ENCODE measurements around the gene CENPM.

The CENPM gene

DNA sequence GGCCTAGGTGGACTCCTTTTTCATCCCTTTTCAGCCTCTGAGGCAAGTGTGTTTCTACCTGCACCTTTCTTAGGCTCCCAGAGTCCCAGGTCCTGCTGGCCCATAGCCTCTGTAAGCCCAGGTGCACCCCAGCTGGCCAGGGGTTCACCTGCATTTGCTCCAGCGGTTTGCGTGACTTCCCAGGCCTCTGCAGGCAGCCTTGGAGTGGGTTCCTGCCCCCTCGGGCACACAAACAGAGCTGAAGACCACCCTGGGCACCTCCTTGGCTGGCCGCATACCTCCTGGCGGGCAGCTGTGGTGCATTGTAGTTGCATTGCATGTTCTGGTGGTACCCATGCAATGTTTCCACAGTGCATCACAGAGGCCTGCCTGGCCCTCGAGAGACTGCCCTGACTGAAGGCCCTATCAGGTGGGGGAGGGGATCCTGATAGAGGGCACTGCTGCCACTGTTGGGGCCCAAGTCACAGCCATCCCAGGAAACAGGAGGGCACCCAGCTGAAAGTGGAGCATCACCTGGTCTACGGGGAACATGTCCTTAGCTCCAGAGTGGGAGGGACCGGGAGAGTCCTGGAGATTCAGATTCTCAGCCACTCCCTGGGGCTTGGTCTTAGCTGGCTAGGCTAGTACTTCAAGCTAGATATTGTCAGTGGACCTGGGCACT lies 46.2 kb downstream of the CENPM start:
- no peak overlapping the region for H3K4me3 ChIP-seq (ENCODE audit: low read depth in 1 of 2, low read length in 2 of 2)
- no peak overlapping the region for H3K27ac ChIP-seq (ENCODE audit: low read length)
- H3K36me3 ChIP-seq (ENCODE audit: control insufficient read depth in 1 of 2, insufficient read depth in 2 of 2, low read length in 2 of 2): peaks cover 48 to 93% of the 10 kb centered on the region in 2 donors
- no peaks in the 10 kb centered on the region for H3K27me3 ChIP-seq (ENCODE audit: low read depth, low read length)
- H3K9me3 ChIP-seq (ENCODE audit: control insufficient read depth in 1 of 2, low read length in 2 of 2): no peaks in the 10 kb centered on the region
- no peaks in the 10 kb centered on the region for H3K4me1 ChIP-seq (ENCODE audit: control insufficient read depth in 1 of 2, insufficient read depth in 2 of 2, low read length in 2 of 2)

DNA sequence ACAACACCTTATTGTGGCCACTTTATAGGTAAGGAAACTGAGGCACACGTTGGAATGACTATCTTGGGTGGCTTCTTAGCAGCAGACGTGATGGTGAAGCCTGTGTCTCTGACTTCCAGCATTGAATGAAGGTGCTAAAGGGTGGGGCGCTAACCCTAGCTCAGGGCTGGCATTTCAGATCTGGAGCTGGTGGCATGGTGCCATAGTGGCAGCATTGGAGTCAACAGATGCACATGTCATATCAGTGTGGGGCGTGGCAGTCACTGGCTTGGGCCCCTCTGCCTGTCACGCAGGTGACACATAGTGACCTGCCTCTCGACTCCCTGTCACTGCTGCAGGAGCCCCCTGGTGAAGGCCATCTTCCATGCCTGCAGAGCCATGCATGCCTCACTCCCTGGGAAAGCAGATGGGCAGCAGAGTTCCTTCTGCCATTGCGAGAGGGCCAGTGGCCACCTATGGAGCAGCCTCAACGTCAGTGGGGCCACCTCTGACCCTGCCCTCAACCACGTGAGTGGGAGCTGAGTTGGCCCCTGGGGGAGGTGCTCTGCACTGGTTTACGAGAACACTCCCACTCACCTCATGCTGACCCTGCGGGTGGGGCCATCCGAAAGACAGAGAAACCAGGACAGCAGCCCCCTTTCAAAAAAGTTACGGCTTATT lies 46.8 kb downstream of the CENPM start:
- H3K36me3 ChIP-seq (ENCODE audit: control insufficient read depth in 1 of 2, insufficient read depth in 2 of 2, low read length in 2 of 2): peaks cover 48 to 90% of the 10 kb centered on the region in 2 donors
- no peaks in the 10 kb centered on the region for H3K27me3 ChIP-seq (ENCODE audit: low read depth, low read length)
- no peak overlapping the region for H3K4me3 ChIP-seq (ENCODE audit: low read depth in 1 of 2, low read length in 2 of 2)
- no peaks in the 10 kb centered on the region for H3K4me1 ChIP-seq (ENCODE audit: control insufficient read depth in 1 of 2, insufficient read depth in 2 of 2, low read length in 2 of 2)
- no peak overlapping the region for H3K27ac ChIP-seq (ENCODE audit: low read length)
- no peaks in the 10 kb centered on the region for H3K9me3 ChIP-seq (ENCODE audit: control insufficient read depth in 1 of 2, low read length in 2 of 2)

DNA sequence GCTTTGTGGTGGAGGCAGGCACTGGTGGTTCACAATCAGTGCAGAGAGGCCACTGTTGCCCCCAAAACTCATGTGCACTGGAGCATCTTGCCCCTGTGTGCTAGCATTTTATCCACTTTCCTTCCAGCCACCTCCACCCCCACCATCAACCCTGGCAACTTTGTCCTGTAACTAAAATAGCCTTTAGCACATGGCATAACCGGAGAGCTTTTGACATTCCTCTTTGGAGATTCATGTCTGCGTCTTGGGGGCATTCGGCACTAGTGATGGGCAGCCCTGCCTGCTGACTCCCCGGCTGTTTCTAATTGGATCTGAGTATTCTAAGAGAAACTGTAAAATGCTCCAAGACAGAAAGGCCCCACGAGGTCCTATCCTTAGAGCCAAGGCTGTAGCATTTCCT lies 47.8 kb downstream of the CENPM start:
- no peaks in the 10 kb centered on the region for H3K27me3 ChIP-seq (ENCODE audit: low read depth, low read length)
- no peak overlapping the region for H3K27ac ChIP-seq (ENCODE audit: low read length)
- H3K9me3 ChIP-seq (ENCODE audit: control insufficient read depth in 1 of 2, low read length in 2 of 2): no peaks in the 10 kb centered on the region
- no peak overlapping the region for H3K4me3 ChIP-seq (ENCODE audit: low read depth in 1 of 2, low read length in 2 of 2)
- peaks cover 51 to 91% of the 10 kb centered on the region in 2 donors for H3K36me3 ChIP-seq (ENCODE audit: control insufficient read depth in 1 of 2, insufficient read depth in 2 of 2, low read length in 2 of 2)
- no peaks in the 10 kb centered on the region for H3K4me1 ChIP-seq (ENCODE audit: control insufficient read depth in 1 of 2, insufficient read depth in 2 of 2, low read length in 2 of 2)

DNA sequence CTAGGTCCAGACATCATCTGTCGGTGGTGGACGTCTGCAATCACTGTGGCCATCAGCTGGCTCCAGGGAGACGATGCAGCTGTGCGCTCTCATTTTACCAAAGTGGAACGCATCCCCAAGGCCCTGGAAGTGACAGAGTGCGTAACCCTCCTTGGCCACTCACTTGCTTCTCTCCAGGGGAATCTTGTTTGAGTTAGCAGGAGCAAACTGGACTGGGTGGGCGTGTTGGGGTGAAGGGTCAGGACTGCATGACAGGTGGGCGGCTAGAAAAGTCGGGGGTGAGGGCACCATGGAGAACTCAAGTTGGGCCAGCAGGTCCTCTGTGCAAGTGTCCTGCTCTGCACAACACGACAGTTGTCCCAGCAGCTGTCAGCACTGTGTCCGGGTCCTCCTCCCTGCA lies 48.3 kb downstream of the CENPM start:
- H3K36me3 ChIP-seq (ENCODE audit: control insufficient read depth in 1 of 2, insufficient read depth in 2 of 2, low read length in 2 of 2): peaks cover 51 to 90% of the 10 kb centered on the region in 2 donors
- H3K9me3 ChIP-seq (ENCODE audit: control insufficient read depth in 1 of 2, low read length in 2 of 2): no peaks in the 10 kb centered on the region
- no peak overlapping the region for H3K4me3 ChIP-seq (ENCODE audit: low read depth in 1 of 2, low read length in 2 of 2)
- H3K27ac ChIP-seq (ENCODE audit: low read length): no peak overlapping the region
- no peaks in the 10 kb centered on the region for H3K4me1 ChIP-seq (ENCODE audit: control insufficient read depth in 1 of 2, insufficient read depth in 2 of 2, low read length in 2 of 2)
- H3K27me3 ChIP-seq (ENCODE audit: low read depth, low read length): no peaks in the 10 kb centered on the region

DNA sequence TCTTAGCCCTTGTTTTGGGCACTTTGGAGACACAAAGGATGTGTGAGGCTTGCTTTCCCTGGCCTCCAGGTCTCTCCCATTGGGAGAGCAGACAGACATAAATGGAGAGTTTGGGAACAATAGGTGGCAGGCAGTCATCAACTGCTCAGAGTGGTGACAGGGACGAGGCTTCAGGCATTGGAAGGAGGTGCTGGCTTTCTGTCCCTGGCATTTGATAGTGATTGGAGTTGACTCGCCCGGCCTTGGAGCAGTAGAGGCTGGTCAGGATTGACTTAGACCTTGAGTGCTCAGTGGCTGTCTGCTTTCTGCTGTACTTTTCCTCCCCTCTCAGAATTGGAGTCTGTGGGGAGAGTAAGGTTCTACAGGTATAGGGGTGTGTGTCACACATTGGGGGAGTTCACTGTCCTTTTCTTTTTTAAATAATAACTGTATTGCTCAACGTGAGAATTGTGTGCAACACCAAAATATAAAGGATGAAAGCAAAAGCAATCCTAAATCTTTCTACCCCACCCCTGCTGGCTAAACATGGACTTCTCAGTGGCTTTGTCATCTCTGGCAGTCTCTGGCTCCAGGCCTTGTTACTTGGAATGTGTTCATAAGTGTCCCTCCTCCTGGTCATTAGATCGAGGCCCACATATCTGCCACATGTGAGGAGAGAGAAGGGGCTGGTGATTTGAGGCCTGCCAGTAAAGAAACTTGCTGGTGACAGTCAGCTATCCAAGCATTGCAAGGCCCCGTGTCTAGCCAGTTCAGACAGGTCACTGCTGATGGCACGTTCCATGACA lies 53.2 kb downstream of the CENPM start:
- no peak overlapping the region for H3K4me3 ChIP-seq (ENCODE audit: low read depth in 1 of 2, low read length in 2 of 2)
- H3K9me3 ChIP-seq (ENCODE audit: control insufficient read depth in 1 of 2, low read length in 2 of 2): no peaks in the 10 kb centered on the region
- peaks cover 48 to 86% of the 10 kb centered on the region in 2 donors for H3K36me3 ChIP-seq (ENCODE audit: control insufficient read depth in 1 of 2, insufficient read depth in 2 of 2, low read length in 2 of 2)
- H3K27me3 ChIP-seq (ENCODE audit: low read depth, low read length): no peaks in the 10 kb centered on the region
- no peaks in the 10 kb centered on the region for H3K4me1 ChIP-seq (ENCODE audit: control insufficient read depth in 1 of 2, insufficient read depth in 2 of 2, low read length in 2 of 2)
- H3K27ac ChIP-seq (ENCODE audit: low read length): no peak overlapping the region

DNA sequence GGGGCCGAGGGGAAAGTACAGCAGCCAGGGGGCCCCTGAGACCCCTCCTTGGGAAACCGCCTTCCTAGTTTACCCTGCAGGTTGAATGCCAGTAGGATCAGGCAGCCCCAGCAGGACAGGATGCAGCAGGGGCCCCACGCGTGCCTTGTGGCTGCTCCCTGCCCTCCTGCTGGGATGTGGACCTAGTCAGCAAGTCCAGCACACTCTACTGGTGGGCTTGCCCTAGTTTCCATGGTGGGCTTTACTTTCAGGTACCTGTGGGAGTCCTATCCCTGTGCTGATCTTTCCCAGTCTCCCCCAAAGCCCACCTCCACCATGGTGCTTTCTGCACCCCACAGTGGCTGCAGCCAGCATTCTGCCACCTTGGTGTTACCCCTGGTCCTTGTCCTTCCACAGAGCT lies 54.2 kb downstream of the CENPM start:
- H3K4me3 ChIP-seq (ENCODE audit: low read depth in 1 of 2, low read length in 2 of 2): no peak overlapping the region
- no peaks in the 10 kb centered on the region for H3K4me1 ChIP-seq (ENCODE audit: control insufficient read depth in 1 of 2, insufficient read depth in 2 of 2, low read length in 2 of 2)
- peaks cover 52 to 82% of the 10 kb centered on the region in 2 donors for H3K36me3 ChIP-seq (ENCODE audit: control insufficient read depth in 1 of 2, insufficient read depth in 2 of 2, low read length in 2 of 2)
- H3K9me3 ChIP-seq (ENCODE audit: control insufficient read depth in 1 of 2, low read length in 2 of 2): no peaks in the 10 kb centered on the region
- H3K27ac ChIP-seq (ENCODE audit: low read length): no peak overlapping the region
- no peaks in the 10 kb centered on the region for H3K27me3 ChIP-seq (ENCODE audit: low read depth, low read length)

DNA sequence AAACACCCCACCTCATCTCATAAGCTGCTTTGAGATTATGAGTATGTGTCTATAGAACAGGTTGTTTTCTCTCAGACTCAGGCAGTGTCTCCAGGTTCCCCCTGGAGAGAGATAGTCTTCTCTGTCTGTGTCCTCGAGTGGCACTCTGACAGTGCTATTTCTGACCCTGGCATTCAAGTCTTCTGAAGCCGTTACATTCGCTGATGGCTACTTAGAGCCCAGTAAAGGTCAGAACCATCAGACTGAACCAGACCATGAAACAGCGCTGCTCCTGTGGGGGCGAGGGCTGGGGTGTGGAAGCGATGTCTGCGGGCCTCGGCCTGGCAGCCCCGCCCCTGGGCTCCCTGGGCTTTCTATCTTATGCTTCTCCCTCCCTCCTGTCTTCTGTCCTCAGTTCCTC lies 55.5 kb downstream of the CENPM start:
- no peaks in the 10 kb centered on the region for H3K9me3 ChIP-seq (ENCODE audit: control insufficient read depth in 1 of 2, low read length in 2 of 2)
- no peak overlapping the region for H3K4me3 ChIP-seq (ENCODE audit: low read depth in 1 of 2, low read length in 2 of 2)
- no peak overlapping the region for H3K27ac ChIP-seq (ENCODE audit: low read length)
- no peaks in the 10 kb centered on the region for H3K4me1 ChIP-seq (ENCODE audit: control insufficient read depth in 1 of 2, insufficient read depth in 2 of 2, low read length in 2 of 2)
- peaks cover 54 to 82% of the 10 kb centered on the region in 2 donors for H3K36me3 ChIP-seq (ENCODE audit: control insufficient read depth in 1 of 2, insufficient read depth in 2 of 2, low read length in 2 of 2)
- no peaks in the 10 kb centered on the region for H3K27me3 ChIP-seq (ENCODE audit: low read depth, low read length)
